Measurements from ENCODE around the gene TRPM2.

DNA sequence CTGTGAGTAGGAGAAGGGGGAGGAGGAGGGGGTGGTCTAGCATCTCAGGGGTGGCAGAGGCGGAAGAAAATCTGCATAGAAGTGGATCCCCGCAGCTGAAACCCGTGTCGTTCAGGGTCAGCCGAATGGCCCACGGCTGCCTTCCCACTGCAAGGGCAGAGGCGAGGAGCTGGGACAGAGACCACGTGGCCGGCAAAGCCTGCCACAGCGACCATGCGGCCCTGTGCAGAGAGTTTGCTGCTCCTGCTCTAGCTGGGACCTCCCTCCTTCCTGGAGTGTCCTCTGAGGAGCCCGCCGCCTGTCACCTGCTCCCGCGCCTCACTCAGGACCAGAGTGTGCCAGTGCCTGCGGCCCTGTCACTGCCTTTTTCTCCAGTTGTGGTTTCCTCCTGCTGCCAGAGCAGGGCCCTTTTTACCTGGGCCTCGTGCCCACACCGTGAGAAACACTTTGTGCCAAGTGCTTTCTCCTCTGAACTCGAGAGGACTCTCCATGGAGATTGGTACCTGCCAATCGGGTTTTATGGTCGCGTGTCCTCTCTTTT is 5.4 kb upstream of the TRPM2 start:
- TF ChIP-seq CTCF (IDR thresholded peaks at IDR 0.05; ENCODE audit: borderline replicate concordance, extremely low read depth, low read length, poor library complexity, severe bottlenecking) = no peak
- TF ChIP-seq EZH2 (IDR thresholded peaks at IDR 0.05; ENCODE audit: borderline replicate concordance, low read depth, low read length, severe bottlenecking) = no peak

Measured in DND-41 (cell line).